Small intestine (tissue), 7 donors: Measurements from ENCODE around the gene DNHD1. TPM values are rescaled to one million over a fixed set of nuclear protein-coding genes. Genes with fewer than 3 reads are reported as not detected.
A peak's percentile ranks its signal among the peaks of the same experiment; 100 is the strongest.

ENCODE experiments used
- DNase-seq, 2 donors: peaks; one replicate each; pipeline versions ENCODE4 v3.0.0 to v3.0.0-alpha.2; 2013
- FAIRE-seq: peaks from 2 replicates; lab custom pipeline; 2012; peaks lifted over from hg19 to GRCh38; lab: Jason Lieb, UNC
- H3K27ac ChIP-seq, 3 donors: one replicate each; pipeline ENCODE4 v1.5.1; 2013; ENCODE audit warnings: low read length in 2 of 3, mild to moderate bottlenecking in 2 of 3, control low read depth in 1 of 3, inconsistent platforms in 1 of 3, low read depth in 1 of 3, moderate library complexity in 1 of 3
- H3K27me3 ChIP-seq, 3 donors: one replicate each; pipeline ENCODE4 v1.6.1; 2013; ENCODE audit warnings: low read length in 3 of 3, inconsistent platforms in 1 of 3; ENCODE audit not compliant: control insufficient read depth in 3 of 3, insufficient read depth in 3 of 3
- H3K36me3 ChIP-seq, 3 donors: one replicate each; pipeline ENCODE4 v1.6.1; 2013; ENCODE audit warnings: low read length in 3 of 3, inconsistent platforms in 1 of 3, low read depth in 1 of 3, mild to moderate bottlenecking in 1 of 3, moderate library complexity in 1 of 3; ENCODE audit not compliant: control insufficient read depth in 3 of 3, insufficient read depth in 2 of 3
- H3K4me1 ChIP-seq, 3 donors: one replicate each; pipeline ENCODE4 v1.6.1; 2013; ENCODE audit warnings: low read length in 2 of 3, inconsistent platforms in 1 of 3, low read depth in 1 of 3, mild to moderate bottlenecking in 1 of 3, moderate library complexity in 1 of 3; ENCODE audit not compliant: control insufficient read depth in 3 of 3, insufficient read depth in 2 of 3
- H3K4me3 ChIP-seq, 3 donors: one replicate each; pipeline ENCODE4 v1.5.1; 2013; ENCODE audit warnings: low read length in 3 of 3, control low read depth in 1 of 3, inconsistent platforms in 1 of 3, low read depth in 1 of 3, mild to moderate bottlenecking in 1 of 3, moderate library complexity in 1 of 3
- H3K9me3 ChIP-seq, 2 donors: one replicate each; pipeline ENCODE4 v1.6.1; 2013; ENCODE audit warnings: low read depth in 1 of 2, low read length in 1 of 2; ENCODE audit not compliant: control insufficient read depth in 2 of 2, insufficient read depth in 1 of 2
- WGBS, 3 donors: extraction: QIAGEN DNeasy Blood & Tissue Kit; methylation state at CpG; one replicate each; pipeline ENCODE4 v1.1.7; 2013; 5-methylcytosine and 5-hydroxymethylcytosine counted together
- polyA plus RNA-seq, 4 donors: library from polyadenylated mRNA; stranded (reverse) in 3 of 4; unstranded in 1 of 4; fragments of 200-250 nt in 3 of 4; fragments of 120-200 nt in 1 of 4; gene quantifications; one replicate each; pipeline versions ENCODE4 v1.2.1 to v1.2.3, GENCODE V29; 2013
- donor health status: healthy with polysubstance abuse.
- donor health status: control.
- donor health status: control.
- donor health status: Bipolar disorder and iron deficiency.
- donor health status: healthy.

The DNHD1 gene
- polyA plus RNA-seq, 4 donors = 4.0 to 10.5 (median 9.0) TPM

- Histone ChIP-seq H3K36me3 (peaks cover 0 to 13% (median 0%) of the 10 kb centered on the region in 3 donors), H3K9me3 (no peaks in the 10 kb centered on the region), H3K4me3 (no peak overlapping the region), H3K27ac (no peak overlapping the region), H3K4me1 (no peaks in the 10 kb centered on the region), H3K27me3 (peaks cover 0 to 12% (median 0%) of the 10 kb centered on the region in 3 donors)
- FAIRE-seq (no peak), DNase-seq (peak in 1 of 2 donors; percentile 6)
- WGBS, 3 donors = 83 to 92% (median 91%) methylated on average over 62 of the region's 62 CpGs
Observed at GRCh38 chr11:6570691-6571427, 73.8 kb downstream of the DNHD1 start.

- peaks cover 0 to 12% (median 0%) of the 10 kb centered on the region in 3 donors for H3K27me3 ChIP-seq
- FAIRE-seq (no peak), DNase-seq (no peak)
- no peaks in the 10 kb centered on the region for H3K9me3 ChIP-seq
- H3K4me3 ChIP-seq = no peak overlapping the region
- 84 to 92% (median 90%) methylated on average over 22 of the region's 22 CpGs for WGBS, 3 donors
- H3K27ac ChIP-seq = no peak overlapping the region
- H3K36me3 ChIP-seq = peaks cover 0 to 13% (median 0%) of the 10 kb centered on the region in 3 donors
- H3K4me1 ChIP-seq = no peaks in the 10 kb centered on the region
Observed at GRCh38 chr11:6571434-6572008, 74.4 kb downstream of the DNHD1 start.

DNA sequence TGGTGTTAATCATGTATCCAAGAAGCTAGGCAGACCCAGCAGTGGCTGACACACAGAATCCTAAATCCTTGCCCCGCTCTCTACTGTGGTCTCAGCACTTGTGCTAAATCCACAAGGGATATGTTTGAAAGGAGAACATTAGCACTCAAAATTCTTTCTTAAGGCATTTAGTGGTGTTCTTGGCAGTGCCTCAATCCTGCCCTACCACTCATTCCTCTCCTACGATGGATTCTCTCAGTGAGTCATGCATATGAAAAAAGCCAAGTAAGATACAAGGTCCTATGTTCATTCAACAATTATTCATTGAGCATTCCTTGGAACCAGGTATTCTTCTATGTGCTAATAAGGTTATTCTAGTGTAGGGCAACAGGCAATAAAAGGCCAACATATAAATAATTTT, 75.1 kb downstream of the DNHD1 start:
- H3K9me3 ChIP-seq = no peaks in the 10 kb centered on the region
- no peak for DNase-seq
- no peak overlapping the region for H3K27ac ChIP-seq
- 73 to 87% (median 82%) methylated on average over 2 of the region's 2 CpGs for WGBS, 3 donors
- H3K4me1 ChIP-seq = no peaks in the 10 kb centered on the region
- H3K4me3 ChIP-seq = no peak overlapping the region
- FAIRE-seq = no peak
- H3K27me3 ChIP-seq = peaks cover 0 to 12% (median 0%) of the 10 kb centered on the region in 3 donors
- peaks cover 0 to 12% (median 0%) of the 10 kb centered on the region in 3 donors for H3K36me3 ChIP-seq

GRCh38 chr11:6574816-6575715, 78.0 kb downstream of the DNHD1 start:
- H3K27ac ChIP-seq = no peak overlapping the region
- no peak overlapping the region for H3K4me3 ChIP-seq
- H3K36me3 ChIP-seq = peaks cover 0 to 17% (median 0%) of the 10 kb centered on the region in 3 donors
- DNase-seq = no peak
- no peaks in the 10 kb centered on the region for H3K4me1 ChIP-seq
- 80 to 86% (median 83%) methylated on average over 6 of the region's 6 CpGs for WGBS, 3 donors
- H3K9me3 ChIP-seq = no peaks in the 10 kb centered on the region
- H3K27me3 ChIP-seq = peaks cover 0 to 12% (median 0%) of the 10 kb centered on the region in 3 donors
- no peak for FAIRE-seq

GRCh38 chr11:6576471-6577373, 79.6 kb downstream of the DNHD1 start:
- H3K36me3 ChIP-seq = peaks cover 0 to 15% (median 0%) of the 10 kb centered on the region in 3 donors
- WGBS, 3 donors = 49 to 67% (median 67%) methylated on average over 6 of the region's 6 CpGs
- H3K27me3 ChIP-seq = peaks cover 0 to under 1% (median 0%) of the 10 kb centered on the region in 3 donors
- DNase-seq (peak in 1 of 2 donors; percentile 24), FAIRE-seq (no peak)
- H3K27ac ChIP-seq = no peak overlapping the region
- no peaks in the 10 kb centered on the region for H3K9me3 ChIP-seq
- H3K4me1 ChIP-seq = no peaks in the 10 kb centered on the region
- H3K4me3 ChIP-seq = no peak overlapping the region

DNA sequence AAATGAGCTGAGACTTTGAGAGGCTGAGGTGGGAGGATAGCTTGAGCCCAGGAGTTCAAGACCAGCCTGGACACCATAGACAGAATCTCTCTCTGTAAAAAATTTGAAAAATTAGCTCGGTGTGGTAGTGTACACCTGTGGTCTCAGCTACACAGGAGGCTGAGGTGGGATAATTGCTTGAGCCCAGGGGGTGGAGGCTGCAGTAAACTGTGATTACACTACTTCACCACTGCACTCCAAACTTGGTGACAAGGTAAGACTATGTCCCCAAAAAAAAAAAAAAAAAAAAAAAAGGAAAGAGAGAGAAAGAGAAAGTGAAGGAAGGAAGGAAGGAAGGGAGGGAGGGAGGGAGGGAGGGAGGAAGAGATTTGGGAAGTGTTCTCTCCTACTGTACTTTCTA, 81.1 kb downstream of the DNHD1 start:
- H3K4me1 ChIP-seq = no peaks in the 10 kb centered on the region
- WGBS, 3 donors = 86 to 100% (median 94%) methylated on average over 1 of the region's 1 CpG
- no peaks in the 10 kb centered on the region for H3K9me3 ChIP-seq
- no peaks in the 10 kb centered on the region for H3K27me3 ChIP-seq
- H3K4me3 ChIP-seq = no peak overlapping the region
- H3K36me3 ChIP-seq = peaks cover 0 to 15% (median 0%) of the 10 kb centered on the region in 3 donors
- no peak overlapping the region for H3K27ac ChIP-seq
- no peak for DNase-seq
- no peak for FAIRE-seq

- H3K36me3 ChIP-seq = peaks cover 0 to 15% (median 0%) of the 10 kb centered on the region in 3 donors
- no peaks in the 10 kb centered on the region for H3K27me3 ChIP-seq
- FAIRE-seq = no peak
- H3K4me1 ChIP-seq = no peaks in the 10 kb centered on the region
- H3K9me3 ChIP-seq = no peaks in the 10 kb centered on the region
- no peak overlapping the region for H3K27ac ChIP-seq
- 87 to 96% (median 96%) methylated on average over 2 of the region's 2 CpGs for WGBS, 3 donors
- H3K4me3 ChIP-seq = no peak overlapping the region
- no peak for DNase-seq
Observed at GRCh38 chr11:6579681-6580080, 82.6 kb downstream of the DNHD1 start.
